ENCODE results near the gene ORM2.

GRCh38 chr9:114314881-114315722, 14.6 kb upstream of the ORM2 start:
- TF ChIP-seq CTCF (IDR thresholded peaks at IDR 0.05) = no peak
- TF ChIP-seq EZH2 (IDR thresholded peaks at IDR 0.05) = no peak
- TF ChIP-seq EZH2phosphoT487 (IDR thresholded peaks at IDR 0.05) = no peak

Measured in neural progenitor cell (in vitro differentiated cells).